H1 (cell line): ENCODE measurements around the gene SIRPB1. TPM values are rescaled to one million over a fixed set of nuclear protein-coding genes. Genes with fewer than 3 reads are reported as not detected.

Experiments used
- CTCF ChIA-PET: fragments of 300-600 bp; sonication (Branson Sonifier 250); formaldehyde crosslinking; loops from one replicate; lab custom pipeline; 2021; ENCODE audit not compliant: partially characterized antibody; lab: Charles Lee
- POLR2A ChIA-PET: fragments of 300-600 bp; sonication (Branson Sonifier 250); formaldehyde crosslinking; loops from one replicate; lab custom pipeline; 2021; ENCODE audit warnings: inconsistent platforms; ENCODE audit not compliant: partially characterized antibody; lab: Charles Lee
- DNase-seq, 2 experiments: peaks; one replicate each; pipeline versions ENCODE4 v3.0.0 to v3.0.0-alpha.2; 2010 to 2022; ENCODE audit warnings: low spot score in 2 of 2, low read depth in 1 of 2, mixed read lengths in 1 of 2
- FAIRE-seq: peaks from 2 replicates; lab custom pipeline; 2011; peaks lifted over from hg19 to GRCh38; lab: Jason Lieb, UNC
- H2AFZ ChIP-seq: 2 replicates; pipeline ENCODE4 v1.8.1; 2012; ENCODE audit warnings: low read length, inconsistent platforms
- H2AK5ac ChIP-seq: 2 replicates; pipeline ENCODE4 v1.6.1; 2013; ENCODE audit warnings: low read depth, low read length
- H2BK120ac ChIP-seq: replicated peaks from 2 replicates; pipeline ENCODE3; 2013; ENCODE audit warnings: low read depth, low read length, inconsistent platforms
- H2BK12ac ChIP-seq: 2 replicates; pipeline ENCODE4 v1.6.1; 2013; ENCODE audit warnings: low read depth, low read length
- H2BK15ac ChIP-seq: 2 replicates; pipeline ENCODE4 v1.6.1; 2013; ENCODE audit warnings: low read length
- H2BK20ac ChIP-seq: 2 replicates; pipeline ENCODE4 v1.6.1; 2013; ENCODE audit warnings: low read length
- H2BK5ac ChIP-seq: 2 replicates; pipeline ENCODE4 v1.6.1; 2013; ENCODE audit warnings: low read depth, low read length
- H3K14ac ChIP-seq: 2 replicates; pipeline ENCODE4 v1.6.1; 2013; ENCODE audit warnings: inconsistent platforms; ENCODE audit not compliant: insufficient read length
- H3K18ac ChIP-seq: 2 replicates; pipeline ENCODE4 v1.6.1; 2013; ENCODE audit warnings: low read length; ENCODE audit errors: extremely low read depth
- H3K23ac ChIP-seq: 2 replicates; pipeline ENCODE4 v1.6.1; 2013; ENCODE audit warnings: inconsistent platforms; ENCODE audit not compliant: insufficient read length
- H3K23me2 ChIP-seq: 2 replicates; pipeline ENCODE4 v1.6.1; 2013; ENCODE audit warnings: low read depth, low read length
- H3K27ac ChIP-seq: 2 replicates; pipeline ENCODE4 v1.6.1; 2011; ENCODE audit warnings: low read depth, low read length, inconsistent platforms
- H3K27me3 ChIP-seq, 4 experiments: replicated peaks in 1 of 4; 1 replicate in 1 of 4; 2 replicates in 3 of 4; pipeline versions ENCODE4 v1.6.1 to v1.8.1; 2011 to 2013; ENCODE audit warnings: low read length in 3 of 4, mild to moderate bottlenecking in 3 of 4, inconsistent platforms in 2 of 4, mixed read lengths in 2 of 4, moderate library complexity in 1 of 4; ENCODE audit not compliant: control insufficient read depth in 3 of 4, insufficient read depth in 3 of 4; ENCODE audit errors: extremely low read depth in 1 of 4
- H3K36me3 ChIP-seq, 4 experiments: 2 replicates each; pipeline versions ENCODE4 v1.6.1 to v1.8.1; 2011 to 2013; ENCODE audit warnings: mild to moderate bottlenecking in 4 of 4, low read length in 3 of 4, moderate library complexity in 2 of 4, control low read depth in 1 of 4, inconsistent platforms in 1 of 4; ENCODE audit not compliant: insufficient read depth in 4 of 4, control insufficient read depth in 2 of 4
- H3K4ac ChIP-seq: replicated peaks from 2 replicates; pipeline ENCODE3; 2013; ENCODE audit warnings: low read length, low read depth, mixed read lengths, inconsistent platforms; ENCODE audit not compliant: insufficient read length
- H3K4me1 ChIP-seq, 4 experiments: replicated peaks in 1 of 4; 1 replicate in 1 of 4; 2 replicates in 3 of 4; pipeline versions ENCODE4 v1.6.1 to v1.8.1; 2011 to 2013; ENCODE audit warnings: low read length in 3 of 4, inconsistent platforms in 2 of 4, mixed read lengths in 1 of 4; ENCODE audit not compliant: insufficient read depth in 4 of 4, control insufficient read depth in 3 of 4
- H3K4me2 ChIP-seq, 2 experiments: 2 replicates each; pipeline versions ENCODE4 v1.6.1 to v1.8.1; 2011 to 2013; ENCODE audit warnings: low read depth in 2 of 2, low read length in 2 of 2, control low read depth in 1 of 2, inconsistent platforms in 1 of 2, mild to moderate bottlenecking in 1 of 2; ENCODE audit not compliant: insufficient read depth in 1 of 2
- H3K4me3 ChIP-seq, 4 experiments: fragments of 200-600, 300-600 bp in 1 of 4; sonication (generic), shearing (Covaris generic), sonication (Bioruptor Twin) in 1 of 4; 2 replicates each; pipeline versions ENCODE4 v1.5.1 to v1.8.1; 2011 to 2016; ENCODE audit warnings: low read length in 4 of 4, low read depth in 3 of 4, control low read depth in 2 of 4, inconsistent platforms in 2 of 4, mild to moderate bottlenecking in 2 of 4, mixed read lengths in 1 of 4, moderate library complexity in 1 of 4; ENCODE audit not compliant: insufficient read depth in 2 of 4; ENCODE audit errors: extremely low read depth in 1 of 4
- H3K56ac ChIP-seq: replicated peaks from 2 replicates; pipeline ENCODE3; 2013; ENCODE audit warnings: low read depth, mild to moderate bottlenecking, mixed read lengths, low read length, inconsistent platforms; ENCODE audit not compliant: insufficient read length
- H3K79me1 ChIP-seq: 2 replicates; pipeline ENCODE4 v1.6.1; 2013; ENCODE audit warnings: low read depth, low read length, control low read depth
- H3K79me2 ChIP-seq, 2 experiments: 2 replicates each; pipeline versions ENCODE4 v1.6.1 to v1.8.1; 2012 to 2013; ENCODE audit warnings: low read length in 2 of 2, mild to moderate bottlenecking in 2 of 2, inconsistent platforms in 1 of 2; ENCODE audit not compliant: insufficient read depth in 2 of 2, control insufficient read depth in 1 of 2
- H3K9ac ChIP-seq, 4 experiments: replicated peaks in 1 of 4; 1 replicate in 1 of 4; 2 replicates in 3 of 4; pipeline versions ENCODE4 v1.6.1 to v1.8.1; 2011 to 2013; ENCODE audit warnings: low read depth in 3 of 4, low read length in 3 of 4, control low read depth in 2 of 4, mild to moderate bottlenecking in 2 of 4, moderate library complexity in 2 of 4, inconsistent platforms in 1 of 4; ENCODE audit errors: extremely low read depth in 1 of 4
- H3K9me3 ChIP-seq, 2 experiments: 2 replicates each; pipeline versions ENCODE4 v1.6.1 to v1.8.1; 2012 to 2013; ENCODE audit warnings: mild to moderate bottlenecking in 2 of 2, moderate library complexity in 2 of 2, control low read depth in 1 of 2, inconsistent platforms in 1 of 2, low read depth in 1 of 2, low read length in 1 of 2, mixed read lengths in 1 of 2; ENCODE audit not compliant: insufficient read depth in 2 of 2
- H4K20me1 ChIP-seq, 2 experiments: replicated peaks in 1 of 2; 2 replicates each; pipeline versions ENCODE3 to v1.8.1; 2011 to 2013; ENCODE audit warnings: inconsistent platforms in 2 of 2, low read length in 2 of 2, mild to moderate bottlenecking in 1 of 2; ENCODE audit not compliant: insufficient read depth in 2 of 2, control insufficient read depth in 1 of 2
- H4K5ac ChIP-seq: 2 replicates; pipeline ENCODE4 v1.6.1; 2013; ENCODE audit warnings: low read length, low read depth, mixed read lengths, inconsistent platforms; ENCODE audit not compliant: insufficient read length
- H4K8ac ChIP-seq: 2 replicates; pipeline ENCODE4 v1.8.0; 2013; ENCODE audit warnings: mild to moderate bottlenecking, moderate library complexity, low read length, inconsistent platforms; ENCODE audit not compliant: insufficient read depth; ENCODE audit errors: extremely low read depth
- H4K91ac ChIP-seq: replicated peaks from 2 replicates; pipeline ENCODE3; 2013; ENCODE audit warnings: low read length, mixed read lengths, inconsistent platforms; ENCODE audit not compliant: insufficient read length
- ASH2L ChIP-seq: fragments of 200-600, 300-600 bp; sonication (generic); IDR thresholded peaks from one replicate; pipeline ENCODE4 v1.7.1; 2017; ENCODE audit warnings: low read length
- ATF2 ChIP-seq: IDR thresholded peaks from 2 replicates; pipeline ENCODE4 v1.6.1; 2012; ENCODE audit warnings: low read length, inconsistent platforms
- CHD2 ChIP-seq: IDR thresholded peaks from 2 replicates; pipeline ENCODE4 v1.6.1; 2012; ENCODE audit warnings: low read length, improper control_type of control experiment
- NANOG ChIP-seq: IDR thresholded peaks from 2 replicates; pipeline ENCODE4 v1.6.1; 2011; ENCODE audit warnings: low read length, low read depth, mild to moderate bottlenecking, inconsistent platforms; ENCODE audit not compliant: insufficient read depth, poor library complexity, severe bottlenecking
- POLR2AphosphoS5 ChIP-seq: IDR thresholded peaks from 2 replicates; pipeline ENCODE4 v1.6.1; 2011; ENCODE audit warnings: low read depth, low read length
- POU5F1 ChIP-seq: IDR thresholded peaks from 2 replicates; pipeline ENCODE4 v1.6.1; 2011; ENCODE audit warnings: low read depth, mild to moderate bottlenecking, low read length, moderate library complexity
- RXRA ChIP-seq: IDR thresholded peaks from 2 replicates; pipeline ENCODE4 v1.6.1; 2011; ENCODE audit warnings: low read depth, mild to moderate bottlenecking, low read length, moderate library complexity; ENCODE audit not compliant: insufficient read depth
- SP1 ChIP-seq: IDR thresholded peaks from 2 replicates; pipeline ENCODE4 v1.6.1; 2011; ENCODE audit warnings: low read depth, low read length
- SP2 ChIP-seq: IDR thresholded peaks from 2 replicates; pipeline ENCODE4 v1.6.1; 2012; ENCODE audit warnings: mild to moderate bottlenecking, low read length, inconsistent platforms
- SUZ12 ChIP-seq: fragments of 200-600 bp; sonication (generic); IDR thresholded peaks from 2 replicates; pipeline ENCODE4 v1.6.1; 2012; ENCODE audit warnings: mild to moderate bottlenecking, inconsistent platforms, low read length, moderate library complexity, mixed read lengths
- TAF7 ChIP-seq: optimal IDR thresholded peaks from 2 replicates; pipeline ENCODE3; 2011; ENCODE audit warnings: low read depth, mild to moderate bottlenecking, inconsistent platforms, low read length, moderate library complexity, borderline replicate concordance
- TCF12 ChIP-seq: IDR thresholded peaks from 2 replicates; pipeline ENCODE4 v1.6.1; 2011; ENCODE audit warnings: low read depth, mild to moderate bottlenecking, low read length
- TEAD4 ChIP-seq: IDR thresholded peaks from 2 replicates; pipeline ENCODE4 v1.6.1; 2012; ENCODE audit warnings: low read depth, low read length, inconsistent platforms, mixed read lengths
- WGBS, 2 experiments: shearing (Covaris generic) in 1 of 2; methylation state at CpG; one replicate each; pipeline versions ENCODE4 v1.1.6 to v1.1.7; 2013 to 2015; ENCODE audit warnings: low lambda C conversion rate in 2 of 2, mixed read lengths in 2 of 2, inconsistent platforms in 1 of 2, low coverage in 1 of 2, missing lambda C conversion rate in 1 of 2; ENCODE audit not compliant: insufficient replicate concordance in 2 of 2, insufficient coverage in 1 of 2, insufficient read length in 1 of 2; ENCODE audit errors: extremely low coverage in 1 of 2, missing lambda C conversion rate in 1 of 2; 5-methylcytosine and 5-hydroxymethylcytosine counted together
- polyA plus RNA-seq, 7 experiments: library from polyadenylated mRNA; depleted of rRNA in 3 of 7; stranded (reverse) in 5 of 7; unstranded in 2 of 7; fragments of >200 nt in 5 of 7; fragments of 200-250 nt in 2 of 7; gene quantifications; 1 replicate in 5 of 7; 2 replicates in 1 of 7; 4 replicates in 1 of 7; pipeline versions ENCODE4 v1.2.1 to v1.2.3, GENCODE V29; 2011 to 2013; ENCODE audit warnings: missing spikeins in 2 of 7, mixed read lengths in 2 of 7
- total RNA-seq: library from RNA; stranded (reverse); fragmentation: NEBNext Ultra II Directional; extraction: Animal tissue kit (Norgen Biotek cat#: 25700); gene quantifications from 2 replicates; pipeline ENCODE4 v1.2.1, GENCODE V29; 2021

Gene SIRPB1
- total and polyA plus RNA-seq, 2 of the 8 experiments (the other 6 are each of a cell fraction or from before 2014, with no cell fraction given): 0.14 to 0.99 TPM

- DNase-seq (peak in 1 of 2 experiments; percentile 3), FAIRE-seq (no peak)
- no peak overlapping the region for H2BK12ac ChIP-seq
- no peak overlapping the region for H2AK5ac ChIP-seq
- CTCF ChIA-PET: interaction anchor here (1.4 kb wide), 1 partner anchor 17 kb away, joined by 5 read pairs; no protein-coding TSS in a partner anchor
- no peak overlapping the region for H3K4me3 ChIP-seq
- H2BK5ac ChIP-seq: no peak overlapping the region
- POLR2A ChIA-PET: no interaction called here
- H2BK20ac ChIP-seq: no peak overlapping the region
- no peak overlapping the region for H4K8ac ChIP-seq
- H3K9me3 ChIP-seq: peaks cover 0 to 4% of the 10 kb centered on the region in 2 experiments; a peak in 1 of 4 replicates
- no peak overlapping the region for H3K9ac ChIP-seq
- no peak overlapping the region for H3K18ac ChIP-seq
- 67% methylated on average over 1 of the region's 1 CpG; no CpG with 5 or more reads in 1 of the 2 experiments for WGBS, 2 experiments
- no peak overlapping the region for H3K23ac ChIP-seq
- H3K79me2 ChIP-seq: no peaks in the 10 kb centered on the region
- no peak overlapping the region for H2BK120ac ChIP-seq
- H3K27ac ChIP-seq: no peak overlapping the region
- H3K27me3 ChIP-seq: no peaks in the 10 kb centered on the region; a peak in 2 of 7 replicates
- H4K91ac ChIP-seq: no peak overlapping the region
- H3K56ac ChIP-seq: no peak overlapping the region
- no peak overlapping the region for H4K5ac ChIP-seq
- no peak overlapping the region for H3K14ac ChIP-seq
- no peaks in the 10 kb centered on the region for H4K20me1 ChIP-seq
- H3K79me1 ChIP-seq: no peaks in the 10 kb centered on the region
- H3K4ac ChIP-seq: no peak overlapping the region
- H3K36me3 ChIP-seq: no peaks in the 10 kb centered on the region
- H2BK15ac ChIP-seq: no peak overlapping the region
- H2AFZ ChIP-seq: no peak overlapping the region
- no peaks in the 10 kb centered on the region for H3K4me1 ChIP-seq
- no peak overlapping the region for H3K4me2 ChIP-seq
- no peak for TF ChIP-seq POLR2AphosphoS5
- TF ChIP-seq ATF2: no peak
- TF ChIP-seq SUZ12: no peak
- no peak for TF ChIP-seq ASH2L
- TF ChIP-seq POU5F1: no peak
- no peak for TF ChIP-seq TCF12
- no peak for TF ChIP-seq CHD2
- no peak for TF ChIP-seq SP1
- TF ChIP-seq TAF7: no peak
- no peak for TF ChIP-seq TEAD4
- TF ChIP-seq RXRA: no peak
- no peak for TF ChIP-seq NANOG
- no peak for TF ChIP-seq SP2
- no peaks in the 10 kb centered on the region for H3K23me2 ChIP-seq
Observed at GRCh38 chr20:1667502-1668085, 47.8 kb upstream of the SIRPB1 start.
